SU-DHL-6 (cell line): ENCODE results near the gene VWC2L.

Experiments used
- H2AFZ ChIP-seq: fragments of 200-600 bp; sonication (generic); 2 replicates; pipeline ENCODE4 v1.6.1; 2014; ENCODE audit warnings: low read depth, mild to moderate bottlenecking, moderate library complexity, mixed read lengths, antibody characterized with exemption, low read length; ENCODE audit not compliant: severe bottlenecking
- H3F3A ChIP-seq: fragments of 200-600 bp; shearing (Covaris generic); 2 replicates; pipeline ENCODE4 v1.6.0; 2016; ENCODE audit warnings: antibody characterized with exemption, mild to moderate bottlenecking; ENCODE audit not compliant: insufficient read depth
- H3K27ac ChIP-seq: fragments of 200-600 bp; sonication (generic); 2 replicates; pipeline ENCODE4 v1.5.1; 2016; ENCODE audit warnings: low read depth, mild to moderate bottlenecking, low read length, moderate library complexity, mixed read lengths
- H3K27me3 ChIP-seq: fragments of 200-600 bp; sonication (generic), shearing (Covaris generic); 2 replicates; pipeline ENCODE4 v1.6.0; 2014; ENCODE audit warnings: mild to moderate bottlenecking, low read length
- H3K36me3 ChIP-seq: fragments of 200-600 bp; sonication (generic); 2 replicates; pipeline ENCODE4 v1.6.1; 2014; ENCODE audit warnings: mild to moderate bottlenecking, low read length, mixed read lengths
- H3K4me2 ChIP-seq: fragments of 300-600, 200-600 bp; shearing (Covaris generic), sonication (generic); 2 replicates; pipeline ENCODE4 v1.6.0; 2014; ENCODE audit warnings: low read length, low read depth, mild to moderate bottlenecking; ENCODE audit not compliant: poor library complexity, severe bottlenecking
- H3K4me3 ChIP-seq: fragments of 200-600 bp; sonication (generic); 2 replicates; pipeline ENCODE4 v1.5.1; 2014; ENCODE audit warnings: antibody characterized with exemption, low read length, mild to moderate bottlenecking, mixed read lengths; ENCODE audit not compliant: insufficient read depth, poor library complexity, severe bottlenecking
- H3K79me2 ChIP-seq: fragments of 200-600 bp; sonication (generic); 2 replicates; pipeline ENCODE4 v1.6.1; 2014; ENCODE audit warnings: mild to moderate bottlenecking, low read length, moderate library complexity; ENCODE audit not compliant: insufficient read depth
- H3K9ac ChIP-seq: fragments of 200-600 bp; sonication (generic); 2 replicates; pipeline ENCODE4 v1.7.0; 2014; ENCODE audit warnings: mild to moderate bottlenecking, low read length
- H3K9me2 ChIP-seq: fragments of 200-600 bp; sonication (generic); replicated peaks from 2 replicates; pipeline ENCODE4 v1.6.1; 2014; ENCODE audit warnings: low read length; ENCODE audit not compliant: insufficient read depth
- H3K9me3 ChIP-seq: fragments of 200-600 bp; sonication (generic); 2 replicates; pipeline ENCODE4 v1.6.1; 2014; ENCODE audit warnings: low read length, mixed read lengths; ENCODE audit not compliant: insufficient read depth
- H4K20me1 ChIP-seq: fragments of 200-600 bp; sonication (generic); 2 replicates; pipeline ENCODE4 v1.6.1; 2014; ENCODE audit warnings: low read depth, mild to moderate bottlenecking, antibody characterized with exemption, low read length, moderate library complexity, mixed read lengths
- EZH2phosphoT487 ChIP-seq: fragments of 200-600 bp; sonication (generic), shearing (Covaris generic); conservative IDR thresholded peaks from 2 replicates; pipeline ENCODE4 v1.6.1; 2018; ENCODE audit warnings: mild to moderate bottlenecking, antibody characterized with exemption, low read length, moderate library complexity, mixed read lengths
- TF ChIP-seq, protein P1 (sequence below): fragments of 200-600 bp; sonication (generic); IDR thresholded peaks from one replicate; pipeline ENCODE4 v1.5.1; 2017; ENCODE audit warnings: antibody characterized with exemption, mild to moderate bottlenecking, low read length, moderate library complexity; ENCODE audit not compliant: insufficient read depth, poor library complexity, severe bottlenecking

VWC2L gene

DNA sequence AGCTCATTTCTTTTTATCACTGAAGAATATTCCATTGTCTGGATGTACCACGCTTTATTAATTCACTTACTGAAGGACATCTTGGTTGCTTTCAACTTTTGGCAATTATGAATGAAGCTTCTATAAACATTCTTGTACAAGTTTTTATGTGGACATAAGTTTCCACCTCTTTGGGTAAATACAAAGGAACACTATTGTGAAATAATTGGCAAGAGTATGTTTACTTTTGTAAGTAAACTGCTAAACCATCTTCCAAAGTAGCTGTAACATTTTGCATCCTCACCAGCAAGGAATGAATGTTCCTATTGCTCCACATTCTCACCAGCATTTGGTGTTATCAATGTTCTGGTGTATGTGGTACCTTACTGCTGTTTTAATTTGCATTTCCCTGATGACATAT lies 15.8 kb upstream of the VWC2L start:
- Histone ChIP-seq H3K9me2 (no peaks in the 10 kb centered on the region), H3F3A (no peaks in the 10 kb centered on the region), H3K27ac (no peak overlapping the region), H3K4me3 (no peak overlapping the region), H3K4me2 (no peak overlapping the region), H3K9ac (no peak overlapping the region), H4K20me1 (no peaks in the 10 kb centered on the region), H2AFZ (no peak overlapping the region), H3K79me2 (no peaks in the 10 kb centered on the region), H3K9me3 (no peaks in the 10 kb centered on the region), H3K36me3 (no peaks in the 10 kb centered on the region), H3K27me3 (no peaks in the 10 kb centered on the region)
- TF ChIP-seq EZH2phosphoT487: no peak
- TF ChIP-seq, protein P1, sequence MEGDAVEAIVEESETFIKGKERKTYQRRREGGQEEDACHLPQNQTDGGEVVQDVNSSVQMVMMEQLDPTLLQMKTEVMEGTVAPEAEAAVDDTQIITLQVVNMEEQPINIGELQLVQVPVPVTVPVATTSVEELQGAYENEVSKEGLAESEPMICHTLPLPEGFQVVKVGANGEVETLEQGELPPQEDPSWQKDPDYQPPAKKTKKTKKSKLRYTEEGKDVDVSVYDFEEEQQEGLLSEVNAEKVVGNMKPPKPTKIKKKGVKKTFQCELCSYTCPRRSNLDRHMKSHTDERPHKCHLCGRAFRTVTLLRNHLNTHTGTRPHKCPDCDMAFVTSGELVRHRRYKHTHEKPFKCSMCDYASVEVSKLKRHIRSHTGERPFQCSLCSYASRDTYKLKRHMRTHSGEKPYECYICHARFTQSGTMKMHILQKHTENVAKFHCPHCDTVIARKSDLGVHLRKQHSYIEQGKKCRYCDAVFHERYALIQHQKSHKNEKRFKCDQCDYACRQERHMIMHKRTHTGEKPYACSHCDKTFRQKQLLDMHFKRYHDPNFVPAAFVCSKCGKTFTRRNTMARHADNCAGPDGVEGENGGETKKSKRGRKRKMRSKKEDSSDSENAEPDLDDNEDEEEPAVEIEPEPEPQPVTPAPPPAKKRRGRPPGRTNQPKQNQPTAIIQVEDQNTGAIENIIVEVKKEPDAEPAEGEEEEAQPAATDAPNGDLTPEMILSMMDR: no peak

GRCh38 chr2:214401580-214401979 lies 9.3 kb upstream of the VWC2L start:
- no peaks in the 10 kb centered on the region for H3K27me3 ChIP-seq
- TF ChIP-seq EZH2phosphoT487: no peak
- TF ChIP-seq, protein P1: no peak
- H3K4me3 ChIP-seq: no peak overlapping the region
- H3K27ac ChIP-seq: no peak overlapping the region
- no peaks in the 10 kb centered on the region for H3K36me3 ChIP-seq
- H3K9me2 ChIP-seq: no peaks in the 10 kb centered on the region
- H3K79me2 ChIP-seq: no peaks in the 10 kb centered on the region
- no peak overlapping the region for H3K9ac ChIP-seq
- no peaks in the 10 kb centered on the region for H3K9me3 ChIP-seq
- H4K20me1 ChIP-seq: no peaks in the 10 kb centered on the region
- no peak overlapping the region for H3K4me2 ChIP-seq
- H3F3A ChIP-seq: no peaks in the 10 kb centered on the region
- H2AFZ ChIP-seq: no peak overlapping the region

- Histone ChIP-seq H3K27me3 (no peaks in the 10 kb centered on the region), H3F3A (no peaks in the 10 kb centered on the region), H3K9ac (no peak overlapping the region), H3K9me3 (no peaks in the 10 kb centered on the region), H3K27ac (no peak overlapping the region), H3K4me2 (no peak overlapping the region), H3K79me2 (no peaks in the 10 kb centered on the region), H4K20me1 (no peaks in the 10 kb centered on the region), H3K4me3 (no peak overlapping the region), H2AFZ (no peak overlapping the region), H3K36me3 (no peaks in the 10 kb centered on the region), H3K9me2 (no peaks in the 10 kb centered on the region)
- TF ChIP-seq, protein P1: no peak
- TF ChIP-seq EZH2phosphoT487: no peak
Measured at GRCh38 chr2:214410128-214410775, 602 bp upstream of the VWC2L start.
